ENCODE data around the gene PRRT1B.

Gene PRRT1B

GRCh38 chr9:131601683-131602181, 56.4 kb downstream of the PRRT1B start:
- DNase-seq = no peak

GRCh38 chr9:131603199-131603598, 57.9 kb downstream of the PRRT1B start:
- no peak for DNase-seq

- DNase-seq = no peak
These were observed 58.6 kb downstream of the PRRT1B start for GRCh38 chr9:131603711-131604439.

GRCh38 chr9:131605770-131606590, 60.7 kb downstream of the PRRT1B start:
- no peak for DNase-seq

- DNase-seq = no peak
These were observed 61.7 kb downstream of the PRRT1B start for GRCh38 chr9:131606896-131607567.

- no peak for DNase-seq
These were observed 62.3 kb downstream of the PRRT1B start for GRCh38 chr9:131607591-131607990.

GRCh38 chr9:131608493-131609037, 63.2 kb downstream of the PRRT1B start:
- no peak for DNase-seq
